Activated T-cell treated with anti-CD3 and anti-CD28 coated beads, Interleukin-2, amount 50 U/mL, for 24 hours (primary cell): ENCODE measurements around the gene HMBS.
A peak's percentile ranks its signal among the peaks of the same experiment; 100 is the strongest.
"Not testable (repeated sequence)": the region's sequence is repeated elsewhere in the genome, so short reads cannot be mapped to it uniquely, and the experiment has no call there.

ENCODE experiments used
- DNase-seq: peaks from one replicate; pipeline ENCODE4 v3.0.0-alpha.2; 2020
- H3K27ac Mint-ChIP-seq: 2 replicates; pipeline ENCODE4 v1.8.0; 2020; ENCODE audit warnings: mild to moderate bottlenecking, mixed read lengths
- H3K27me3 Mint-ChIP-seq: 2 replicates; pipeline ENCODE4 v1.8.0; 2020; ENCODE audit warnings: mixed read lengths
- H3K36me3 Mint-ChIP-seq: 2 replicates; pipeline ENCODE4 v1.8.0; 2020; ENCODE audit warnings: low read depth, mixed read lengths
- H3K4me1 Mint-ChIP-seq: 2 replicates; pipeline ENCODE4 v1.8.0; 2020; ENCODE audit warnings: low read depth, mixed read lengths
- H3K4me3 Mint-ChIP-seq: 2 replicates; pipeline ENCODE4 v1.8.0; 2020; ENCODE audit warnings: mild to moderate bottlenecking, moderate library complexity, mixed read lengths
- H3K9me3 Mint-ChIP-seq: 2 replicates; pipeline ENCODE4 v1.8.0; 2020; ENCODE audit warnings: mixed read lengths

Gene HMBS

GRCh38 chr11:119084663-119085436, at the start of gene HMBS:
HMBS (plus strand) TSS chr11:119084881; CDS start chr11:119085034, 153 bp downstream.
- H3K4me3 Mint-ChIP-seq = peak within 1 kb of the TSS; percentile 99

GRCh38 chr11:119038884-119039283, 45.8 kb upstream of the HMBS start:
- no peak for DNase-seq
- Mint-ChIP-seq H3K4me3 (no peak overlapping the region), H3K4me1 (peaks cover 9% of the 10 kb centered on the region), H3K9me3 (no peaks in the 10 kb centered on the region), H3K27ac (no peak overlapping the region), H3K27me3 (no peaks in the 10 kb centered on the region), H3K36me3 (no peaks in the 10 kb centered on the region)

More at GRCh38 chr11:119084663-119085436, at the start of gene HMBS:
- peak; percentile 97 for DNase-seq
- H3K9me3 Mint-ChIP-seq = no peaks in the 10 kb centered on the region
- H3K27ac Mint-ChIP-seq = peak within 1 kb of the TSS; percentile 98
- H3K36me3 Mint-ChIP-seq = peaks cover 63% of the 10 kb centered on the region
- no peaks in the 10 kb centered on the region for H3K27me3 Mint-ChIP-seq
- peaks cover 24% of the 10 kb centered on the region for H3K4me1 Mint-ChIP-seq

GRCh38 chr11:119039471-119039870, 45.2 kb upstream of the HMBS start:
- not testable (repeated sequence) for H3K27me3 Mint-ChIP-seq, H3K4me3 Mint-ChIP-seq, H3K36me3 Mint-ChIP-seq, DNase-seq, H3K4me1 Mint-ChIP-seq, H3K9me3 Mint-ChIP-seq, H3K27ac Mint-ChIP-seq

- Mint-ChIP-seq H3K27ac (peak overlapping the region; percentile 72), H3K4me3 (no peak overlapping the region), H3K27me3 (no peaks in the 10 kb centered on the region), H3K9me3 (no peaks in the 10 kb centered on the region), H3K36me3 (peaks cover 30% of the 10 kb centered on the region), H3K4me1 (peaks cover 9% of the 10 kb centered on the region)
- DNase-seq = no peak
Observed at GRCh38 chr11:119041821-119042514, 42.7 kb upstream of the HMBS start.

DNA sequence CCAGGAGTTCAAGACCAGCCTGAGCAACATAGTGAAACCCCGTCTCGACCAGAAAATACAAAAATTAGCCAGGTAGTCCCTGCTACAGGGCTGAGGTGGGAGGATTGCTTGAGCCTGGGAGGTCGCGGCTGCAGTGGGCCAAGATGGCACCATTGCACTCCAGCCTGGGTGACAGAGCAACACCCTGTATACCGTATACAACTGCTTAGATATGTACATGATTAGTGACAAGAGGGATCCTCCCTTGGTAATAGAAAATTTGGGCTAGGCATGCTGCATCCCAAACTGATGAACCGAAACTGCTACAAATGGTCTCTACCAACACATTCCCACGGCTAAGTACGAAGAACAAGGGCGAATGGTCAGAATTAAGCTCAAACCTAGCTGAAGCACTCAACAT, 41.8 kb upstream of the HMBS start:
- H3K27ac Mint-ChIP-seq = no peak overlapping the region

DNA sequence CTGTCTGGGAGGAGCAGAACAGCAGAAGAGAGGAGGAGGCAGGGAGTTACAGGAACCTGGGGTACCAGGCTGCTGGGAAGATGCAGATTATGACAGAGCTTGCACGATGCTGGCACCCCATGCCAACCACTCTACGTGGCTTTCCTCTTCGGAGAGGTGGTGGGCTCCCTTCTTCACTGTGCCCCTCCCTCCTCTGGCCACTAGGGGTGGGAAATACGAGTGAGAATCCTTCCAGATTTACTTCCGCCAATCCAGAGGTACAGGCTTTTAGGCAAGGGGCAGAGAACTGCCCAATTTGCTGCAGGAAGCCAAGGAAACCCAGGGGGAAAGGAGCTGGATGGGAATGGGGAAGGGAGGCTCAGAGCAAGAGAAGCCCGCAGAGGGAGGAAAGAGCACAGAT, 40.0 kb upstream of the HMBS start:
- Mint-ChIP-seq H3K27ac (peak overlapping the region; percentile 22), H3K36me3 (peaks cover 57% of the 10 kb centered on the region), H3K9me3 (no peaks in the 10 kb centered on the region), H3K27me3 (no peaks in the 10 kb centered on the region), H3K4me1 (peaks cover 16% of the 10 kb centered on the region), H3K4me3 (no peak overlapping the region)
- no peak for DNase-seq

More for the DNA sequence above, 41.8 kb upstream of the HMBS start:
- Mint-ChIP-seq H3K9me3 (no peaks in the 10 kb centered on the region), H3K4me1 (peaks cover 14% of the 10 kb centered on the region), H3K27me3 (no peaks in the 10 kb centered on the region), H3K4me3 (no peak overlapping the region), H3K36me3 (peaks cover 40% of the 10 kb centered on the region)
- no peak for DNase-seq

DNA sequence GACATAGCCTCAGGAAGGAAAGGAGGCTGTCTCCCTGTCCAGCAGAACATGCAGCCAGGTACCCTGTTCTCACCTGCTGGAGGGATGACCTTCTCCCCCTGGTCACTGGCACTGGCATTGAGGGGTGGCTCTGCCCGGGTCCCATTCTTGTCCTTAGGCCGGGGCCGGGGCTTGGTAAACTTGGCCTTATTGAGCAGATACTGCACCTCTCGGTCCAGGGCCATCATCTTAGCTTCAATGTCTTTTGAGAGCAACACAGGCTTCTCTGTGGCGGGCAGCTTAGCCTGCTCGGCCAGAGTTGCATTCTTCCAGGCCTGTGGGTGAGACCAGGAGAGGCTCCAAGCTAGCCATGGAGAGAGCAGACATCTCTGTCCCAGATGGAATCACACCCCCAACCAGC, 38.2 kb upstream of the HMBS start:
- no peaks in the 10 kb centered on the region for H3K27me3 Mint-ChIP-seq
- no peak for DNase-seq
- peaks cover 75% of the 10 kb centered on the region for H3K36me3 Mint-ChIP-seq
- H3K4me1 Mint-ChIP-seq = peaks cover 23% of the 10 kb centered on the region
- no peaks in the 10 kb centered on the region for H3K9me3 Mint-ChIP-seq
- H3K27ac Mint-ChIP-seq = no peak overlapping the region
- no peak overlapping the region for H3K4me3 Mint-ChIP-seq

GRCh38 chr11:119047205-119047604, 37.5 kb upstream of the HMBS start:
- peak overlapping the region; percentile 64 for H3K27ac Mint-ChIP-seq
- no peaks in the 10 kb centered on the region for H3K27me3 Mint-ChIP-seq

GRCh38 chr11:119048644-119049043, 36.0 kb upstream of the HMBS start:
- Mint-ChIP-seq H3K4me1 (peaks cover 31% of the 10 kb centered on the region), H3K36me3 (peaks cover 97% of the 10 kb centered on the region), H3K27ac (peak overlapping the region; percentile 66), H3K4me3 (no peak overlapping the region), H3K27me3 (no peaks in the 10 kb centered on the region), H3K9me3 (no peaks in the 10 kb centered on the region)
- DNase-seq = no peak

More at GRCh38 chr11:119047205-119047604, 37.5 kb upstream of the HMBS start:
- H3K9me3 Mint-ChIP-seq = no peaks in the 10 kb centered on the region
- H3K36me3 Mint-ChIP-seq = peaks cover 82% of the 10 kb centered on the region
- no peak for DNase-seq
- H3K4me3 Mint-ChIP-seq = no peak overlapping the region
- peaks cover 23% of the 10 kb centered on the region for H3K4me1 Mint-ChIP-seq

DNA sequence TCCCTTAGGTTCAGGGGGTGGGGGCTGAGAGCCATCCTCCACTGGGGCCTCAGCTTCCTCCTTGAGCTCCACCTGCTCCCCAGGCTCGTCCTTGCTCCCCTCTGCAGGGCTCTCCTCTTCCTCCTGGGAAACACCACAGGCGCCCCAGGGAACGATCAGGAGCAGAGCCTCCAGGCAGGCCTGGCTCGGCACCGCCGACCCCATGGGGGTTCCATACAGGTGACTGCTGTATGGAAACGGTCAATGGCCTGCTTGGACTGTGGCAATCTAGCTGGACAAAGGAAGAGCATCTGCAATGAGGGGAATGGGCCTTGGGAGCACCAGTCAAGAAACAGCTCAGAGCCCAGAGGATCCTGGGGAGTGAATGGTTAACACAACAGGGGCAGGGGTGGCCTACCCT, 35.6 kb upstream of the HMBS start:
- DNase-seq = no peak
- no peak overlapping the region for H3K4me3 Mint-ChIP-seq
- no peaks in the 10 kb centered on the region for H3K27me3 Mint-ChIP-seq
- H3K27ac Mint-ChIP-seq = no peak overlapping the region
- peaks cover 99% of the 10 kb centered on the region for H3K36me3 Mint-ChIP-seq
- H3K4me1 Mint-ChIP-seq = peaks cover 35% of the 10 kb centered on the region
- H3K9me3 Mint-ChIP-seq = no peaks in the 10 kb centered on the region

DNA sequence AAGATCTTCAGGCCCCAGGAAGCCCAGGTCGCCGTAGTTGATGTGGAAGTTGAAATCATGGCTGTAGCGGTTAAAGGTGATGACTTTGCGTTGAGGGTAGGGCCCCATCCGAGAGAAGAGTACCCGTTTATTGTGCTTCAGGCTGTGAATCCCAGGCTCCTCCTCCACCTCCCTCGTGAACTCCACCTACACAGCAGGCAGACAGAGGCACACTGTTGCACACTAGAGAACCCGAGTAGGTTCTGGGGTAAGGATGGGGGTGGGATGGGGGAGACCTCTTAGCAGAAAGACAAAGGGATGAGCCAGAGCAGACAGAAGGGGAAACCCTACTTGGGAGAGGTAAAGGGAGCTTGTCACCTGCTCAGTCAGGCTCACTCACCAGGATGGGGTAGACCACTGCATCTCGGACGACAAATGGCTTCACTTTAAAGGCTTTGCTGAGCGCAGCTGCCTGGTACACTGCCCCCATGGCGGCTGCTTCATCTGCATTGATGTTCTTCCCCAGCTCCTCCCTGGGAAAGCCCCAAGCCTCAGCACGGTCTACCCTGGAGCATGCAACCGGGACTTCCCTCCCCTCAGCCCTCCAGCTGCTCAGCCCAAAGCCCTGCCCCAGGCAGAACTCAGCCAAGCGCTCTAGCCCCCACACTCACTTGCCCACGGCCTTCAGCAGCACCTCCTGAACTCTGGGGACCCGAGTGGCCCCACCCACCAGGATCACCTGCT, 33.1 kb upstream of the HMBS start:
- H3K27me3 Mint-ChIP-seq = no peaks in the 10 kb centered on the region
- DNase-seq = no peak
- peak overlapping the region; percentile 20 for H3K4me3 Mint-ChIP-seq
- H3K4me1 Mint-ChIP-seq = peaks cover 55% of the 10 kb centered on the region
- H3K9me3 Mint-ChIP-seq = no peaks in the 10 kb centered on the region
- H3K36me3 Mint-ChIP-seq = peaks cover 100% of the 10 kb centered on the region
- H3K27ac Mint-ChIP-seq = peak overlapping the region; percentile 63

DNA sequence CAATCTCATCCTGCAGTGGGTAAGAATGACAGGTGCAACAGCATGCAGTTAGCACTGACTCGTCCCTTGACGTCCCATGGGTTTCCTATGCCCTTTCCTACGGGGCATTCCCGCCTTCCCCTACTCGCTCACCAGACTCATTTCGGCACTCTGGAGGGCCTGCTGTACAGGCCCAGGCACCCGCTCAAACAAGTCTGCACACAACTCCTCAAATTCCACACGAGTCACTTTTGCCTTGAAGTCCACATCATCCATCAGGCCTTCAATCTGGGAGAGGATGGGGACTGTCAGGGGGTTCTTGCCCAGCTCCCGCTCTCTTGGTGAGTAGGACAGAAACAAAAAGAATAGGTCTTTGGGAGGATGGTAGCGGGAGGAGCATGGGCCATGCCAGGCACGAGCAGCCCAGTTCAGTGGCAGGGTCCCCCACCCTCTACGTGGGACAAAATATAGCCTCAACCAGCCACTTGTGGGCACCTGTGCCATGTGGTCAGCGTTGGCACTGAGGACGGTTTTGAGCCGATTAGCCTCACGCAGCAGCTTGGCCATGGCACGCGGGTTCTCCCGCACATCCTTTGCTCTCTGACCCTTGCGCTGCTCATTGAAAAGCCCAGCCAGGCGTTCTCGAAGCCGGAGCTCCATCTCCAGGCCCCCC, 32.4 kb upstream of the HMBS start:
- peak overlapping the region; percentile 20 for H3K4me3 Mint-ChIP-seq
- peaks cover 95% of the 10 kb centered on the region for H3K36me3 Mint-ChIP-seq
- peaks cover 53% of the 10 kb centered on the region for H3K4me1 Mint-ChIP-seq
- no peak for DNase-seq
- H3K27ac Mint-ChIP-seq = peak overlapping the region; percentile 63
- no peaks in the 10 kb centered on the region for H3K27me3 Mint-ChIP-seq
- no peaks in the 10 kb centered on the region for H3K9me3 Mint-ChIP-seq

- Mint-ChIP-seq H3K36me3 (peaks cover 83% of the 10 kb centered on the region), H3K27me3 (no peaks in the 10 kb centered on the region), H3K27ac (peak overlapping the region; percentile 89), H3K4me3 (peak overlapping the region; percentile 96), H3K9me3 (no peaks in the 10 kb centered on the region), H3K4me1 (peaks cover 60% of the 10 kb centered on the region)
- no peak for DNase-seq
Observed at GRCh38 chr11:119054418-119054817, 30.3 kb upstream of the HMBS start.

DNA sequence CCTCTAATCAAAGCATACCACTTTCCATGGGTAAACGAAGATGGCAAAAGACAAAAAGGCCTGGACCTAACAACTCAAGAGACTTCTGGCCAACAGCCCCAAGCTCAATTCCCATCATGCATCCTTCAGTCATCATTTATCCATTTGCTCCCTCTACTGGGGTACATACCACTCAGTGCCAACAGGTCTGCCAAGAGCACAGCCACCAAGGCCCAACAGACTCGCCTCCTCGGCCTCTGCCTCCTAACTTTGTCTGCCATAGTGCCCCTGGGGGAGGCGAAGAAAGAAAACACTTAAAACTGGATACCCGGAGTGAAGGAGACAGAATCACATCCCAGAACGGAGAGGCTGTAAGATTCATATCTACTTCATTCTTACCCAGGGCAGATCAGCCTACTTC, 28.8 kb upstream of the HMBS start:
- peak; percentile 46 for DNase-seq
- H3K4me3 Mint-ChIP-seq = peak overlapping the region; percentile 96
- H3K27ac Mint-ChIP-seq = peak overlapping the region; percentile 89
- H3K9me3 Mint-ChIP-seq = no peaks in the 10 kb centered on the region
- peaks cover 73% of the 10 kb centered on the region for H3K36me3 Mint-ChIP-seq
- H3K4me1 Mint-ChIP-seq = peaks cover 59% of the 10 kb centered on the region
- no peaks in the 10 kb centered on the region for H3K27me3 Mint-ChIP-seq
